HepG2 (cell line): Measurements from ENCODE around the gene BPIFB2. TPM values are rescaled to one million over a fixed set of nuclear protein-coding genes. Genes with fewer than 3 reads are reported as not detected.

Experiments used
- ARID3A ChIP-seq: IDR thresholded peaks from 2 replicates; pipeline ENCODE4 v1.6.1; 2012; ENCODE audit warnings: low read depth, low read length, improper control_type of control experiment
- ATF3 ChIP-seq: sonication (generic); formaldehyde crosslinking; IDR thresholded peaks from 2 replicates; pipeline ENCODE4 v1.4.0; 2020; ENCODE audit warnings: missing genetic modification reagents
- BCLAF1 ChIP-seq: fragments of 450-650 bp; IDR thresholded peaks from 2 replicates; pipeline ENCODE4 v1.6.1; 2017; ENCODE audit warnings: mild to moderate bottlenecking
- CEBPG ChIP-seq: IDR thresholded peaks from 2 replicates; pipeline ENCODE4 v1.6.1; 2016
- EP300 ChIP-seq, 3 experiments: sonication (generic) in 1 of 3; formaldehyde crosslinking in 1 of 3; IDR thresholded peaks; 2 replicates each; pipeline versions ENCODE4 v1.5.1 to v1.6.1; 2011 to 2020; ENCODE audit warnings: low read depth in 2 of 3, low read length in 2 of 3, borderline replicate concordance in 1 of 3, improper control_type of control experiment in 1 of 3, mild to moderate bottlenecking in 1 of 3, missing genetic modification reagents in 1 of 3, moderate library complexity in 1 of 3
- FOSL1 ChIP-seq: sonication (generic); formaldehyde crosslinking; IDR thresholded peaks from 2 replicates; pipeline ENCODE4 v1.9.0; 2021; ENCODE audit warnings: missing genetic modification reagents, borderline replicate concordance
- FOXA1 ChIP-seq, 2 experiments: fragments of 450-650 bp in 1 of 2; sonication (generic) in 1 of 2; formaldehyde crosslinking in 1 of 2; IDR thresholded peaks; 2 replicates each; pipeline versions ENCODE4 v1.4.0 to v1.6.1; 2016 to 2020; ENCODE audit warnings: missing genetic modification reagents in 1 of 2
- HNRNPUL1 ChIP-seq: fragments of 200-400 bp; formaldehyde crosslinking; IDR thresholded peaks from 2 replicates; pipeline ENCODE4 v1.6.1; 2017; ENCODE audit warnings: low read depth, mild to moderate bottlenecking, low read length, moderate library complexity
- KDM5B ChIP-seq: sonication (generic); formaldehyde crosslinking; IDR thresholded peaks from 2 replicates; pipeline ENCODE4 v1.4.0; 2020; ENCODE audit warnings: missing genetic modification reagents, mild to moderate bottlenecking, borderline replicate concordance
- MAFF ChIP-seq: IDR thresholded peaks from 2 replicates; pipeline ENCODE4 v1.6.1; 2011; ENCODE audit warnings: low read depth, low read length, improper control_type of control experiment
- MXD4 ChIP-seq: IDR thresholded peaks from 2 replicates; pipeline ENCODE4 v1.6.1; 2016; ENCODE audit warnings: mild to moderate bottlenecking, missing biosample characterization, missing genetic modification reagents
- NAIF1 ChIP-seq: sonication (generic); formaldehyde crosslinking; IDR thresholded peaks from 2 replicates; pipeline ENCODE4 v1.5.0; 2020; ENCODE audit warnings: mild to moderate bottlenecking, missing genetic modification reagents, borderline replicate concordance
- NFATC3 ChIP-seq: sonication (generic); formaldehyde crosslinking; IDR thresholded peaks from 2 replicates; pipeline ENCODE4 v1.5.1; 2020; ENCODE audit warnings: mild to moderate bottlenecking, missing genetic modification reagents
- SAP130 ChIP-seq: IDR thresholded peaks from 2 replicates; pipeline ENCODE4 v1.6.1; 2016; ENCODE audit warnings: low read depth
- ZFP1 ChIP-seq: IDR thresholded peaks from 2 replicates; pipeline ENCODE4 v1.6.1; 2016
- ZNF609 ChIP-seq: sonication (generic); formaldehyde crosslinking; IDR thresholded peaks from 2 replicates; pipeline ENCODE4 v1.4.0; 2020; ENCODE audit warnings: mild to moderate bottlenecking, missing genetic modification reagents, borderline replicate concordance
- ZSCAN21 ChIP-seq: sonication (generic); formaldehyde crosslinking; IDR thresholded peaks from 2 replicates; pipeline ENCODE4 v1.8.0; 2022; ENCODE audit warnings: mild to moderate bottlenecking, missing genetic modification reagents, moderate library complexity, borderline replicate concordance
- polyA plus RNA-seq, 8 experiments: library from polyadenylated mRNA; depleted of rRNA in 3 of 8; stranded (reverse) in 7 of 8; unstranded in 1 of 8; fragments of >200 nt; fragmentation: Illumina TruSeq in 4 of 8; extraction: Trizol in 4 of 8; gene quantifications; 2 replicates each; pipeline versions ENCODE4 v1.2.1 to v1.2.3, GENCODE V29; 2011 to 2016; ENCODE audit warnings: low read depth in 4 of 8, missing spikeins in 1 of 8, mixed read lengths in 1 of 8; ENCODE audit not compliant: insufficient read depth in 1 of 8
- total RNA-seq, 5 experiments: library from RNA; depleted of rRNA; stranded (reverse); fragments of >200 nt; fragmentation: Illumina TruSeq; extraction: Trizol; gene quantifications; 2 replicates each; pipeline ENCODE4 v1.2.3, GENCODE V29; 2016; ENCODE audit warnings: low read depth in 1 of 5

BPIFB2 gene
- total and polyA plus RNA-seq, 2 of the 13 experiments (the other 11 are each of a cell fraction or from before 2014, with no cell fraction given): 54.5 to 902 TPM

- TF ChIP-seq ARID3A (no peak), EP300 (IDR thresholded peaks at IDR 0.05; ENCODE audit: low read depth in 2 of 2, low read length in 2 of 2) (peak in 1 of 2 experiments; percentile 30; a peak in 1 of 4 replicates), EP300 (CRISPR knock-in tag; IDR thresholded peaks at IDR 0.05; ENCODE audit: borderline replicate concordance) (no peak; the same call in 1 of the 2 replicates), KDM5B (CRISPR knock-in tag) (no peak), BCLAF1 (no peak), ZNF609 (no peak), ZFP1 (CRISPR knock-in tag) (no peak), MAFF (no peak), CEBPG (peak; percentile 58), ATF3 (CRISPR knock-in tag) (no peak), FOXA1 (IDR thresholded peaks at IDR 0.05) (no peak), FOXA1 (CRISPR knock-in tag; IDR thresholded peaks at IDR 0.05) (no peak), SAP130 (CRISPR knock-in tag) (peak; percentile 30; the same call in 1 of the 2 replicates), ZSCAN21 (CRISPR knock-in tag) (no peak), MXD4 (CRISPR knock-in tag) (no peak), FOSL1 (CRISPR knock-in tag) (no peak), NFATC3 (CRISPR knock-in tag) (no peak), NAIF1 (no peak), HNRNPUL1 (no peak)
These were observed 7.8 kb upstream of the BPIFB2 start (continued) for GRCh38 chr20:32999603-33000250.
